ENCODE results near the gene EIF2B5.

The EIF2B5 gene

DNA sequence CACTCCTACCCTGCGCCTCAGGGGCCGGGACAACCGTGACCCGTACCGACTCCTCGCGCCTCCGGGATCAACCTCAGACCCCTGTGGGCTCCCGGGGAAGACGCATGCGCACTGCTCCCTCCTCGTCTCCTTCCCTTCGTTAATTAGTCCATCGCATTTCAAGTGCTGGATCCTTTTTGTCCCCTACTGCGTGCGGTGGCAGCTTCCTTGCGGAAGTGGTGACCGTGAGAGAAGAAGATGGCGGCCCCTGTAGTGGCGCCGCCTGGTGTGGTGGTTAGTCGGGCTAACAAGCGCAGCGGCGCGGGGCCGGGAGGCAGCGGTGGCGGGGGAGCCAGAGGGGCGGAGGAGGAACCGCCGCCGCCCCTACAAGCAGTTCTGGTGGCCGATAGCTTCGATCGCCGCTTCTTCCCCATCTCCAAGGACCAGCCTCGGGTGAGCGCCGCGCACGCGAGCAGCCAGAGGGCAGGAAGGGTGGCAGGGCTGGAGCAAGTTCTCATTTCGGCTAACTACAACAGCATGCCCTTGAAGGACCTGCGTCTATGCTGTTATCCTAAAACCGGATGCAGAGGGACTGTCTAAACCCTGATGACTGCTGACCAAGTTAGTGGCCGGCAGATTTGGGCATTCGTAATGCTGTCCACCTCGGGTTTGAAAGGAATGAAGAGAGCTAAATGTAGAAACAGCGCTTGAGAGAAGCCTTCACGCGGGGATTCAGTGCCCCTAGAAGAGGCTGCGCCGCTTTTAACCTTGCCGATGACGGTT, at the start of gene EIF2B5:
Gene EIF2B5 (plus strand): TSS at position 210 of the 762 bp plus-strand sequence. CDS start 28 bp downstream, at position 238.
- H3K9me2 ChIP-seq (replicated peaks; ENCODE audit: control insufficient read depth, low read length) = no peaks in the 10 kb centered on the region
- peaks cover 40% of the 10 kb centered on the region for H3K36me3 ChIP-seq (ENCODE audit: control insufficient read depth, low read length)
- peak within 1 kb of the TSS; percentile 91 for H3K4me3 ChIP-seq (ENCODE audit: low read length)
- H3K27ac ChIP-seq (ENCODE audit: low read depth, low read length) = peak within 1 kb of the TSS; percentile 44
- H3K4me2 ChIP-seq (ENCODE audit: low read length) = peak within 1 kb of the TSS; percentile 92
- H3K4me1 ChIP-seq (ENCODE audit: control insufficient read depth, low read length) = peaks cover 20% of the 10 kb centered on the region
- 0 out of 2 replicates have a peak, but pooled peaks cover 7% of the 10 kb centered on the region for H3F3A ChIP-seq (ENCODE audit: control insufficient read depth, insufficient read depth)
- no peaks in the 10 kb centered on the region for H3K9me3 ChIP-seq (ENCODE audit: control insufficient read depth, insufficient read depth, low read length)
- H3K79me2 ChIP-seq (ENCODE audit: control insufficient read depth, low read length) = peaks cover 62% of the 10 kb centered on the region
- H4K20me1 ChIP-seq (ENCODE audit: control insufficient read depth, insufficient read depth, low read depth, low read length) = 0 out of 2 replicates have a peak, but pooled peaks cover 5% of the 10 kb centered on the region
- H3K27me3 ChIP-seq (ENCODE audit: control insufficient read depth, low read length) = no peaks in the 10 kb centered on the region
- TF ChIP-seq EZH2phosphoT487 (IDR thresholded peaks at IDR 0.05; ENCODE audit: borderline replicate concordance, low read length) = no peak
- TF ChIP-seq, protein P1, sequence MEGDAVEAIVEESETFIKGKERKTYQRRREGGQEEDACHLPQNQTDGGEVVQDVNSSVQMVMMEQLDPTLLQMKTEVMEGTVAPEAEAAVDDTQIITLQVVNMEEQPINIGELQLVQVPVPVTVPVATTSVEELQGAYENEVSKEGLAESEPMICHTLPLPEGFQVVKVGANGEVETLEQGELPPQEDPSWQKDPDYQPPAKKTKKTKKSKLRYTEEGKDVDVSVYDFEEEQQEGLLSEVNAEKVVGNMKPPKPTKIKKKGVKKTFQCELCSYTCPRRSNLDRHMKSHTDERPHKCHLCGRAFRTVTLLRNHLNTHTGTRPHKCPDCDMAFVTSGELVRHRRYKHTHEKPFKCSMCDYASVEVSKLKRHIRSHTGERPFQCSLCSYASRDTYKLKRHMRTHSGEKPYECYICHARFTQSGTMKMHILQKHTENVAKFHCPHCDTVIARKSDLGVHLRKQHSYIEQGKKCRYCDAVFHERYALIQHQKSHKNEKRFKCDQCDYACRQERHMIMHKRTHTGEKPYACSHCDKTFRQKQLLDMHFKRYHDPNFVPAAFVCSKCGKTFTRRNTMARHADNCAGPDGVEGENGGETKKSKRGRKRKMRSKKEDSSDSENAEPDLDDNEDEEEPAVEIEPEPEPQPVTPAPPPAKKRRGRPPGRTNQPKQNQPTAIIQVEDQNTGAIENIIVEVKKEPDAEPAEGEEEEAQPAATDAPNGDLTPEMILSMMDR (IDR thresholded peaks at IDR 0.05; ENCODE audit: low read depth, low read length, poor library complexity, severe bottlenecking) = peak; percentile 47

DNA sequence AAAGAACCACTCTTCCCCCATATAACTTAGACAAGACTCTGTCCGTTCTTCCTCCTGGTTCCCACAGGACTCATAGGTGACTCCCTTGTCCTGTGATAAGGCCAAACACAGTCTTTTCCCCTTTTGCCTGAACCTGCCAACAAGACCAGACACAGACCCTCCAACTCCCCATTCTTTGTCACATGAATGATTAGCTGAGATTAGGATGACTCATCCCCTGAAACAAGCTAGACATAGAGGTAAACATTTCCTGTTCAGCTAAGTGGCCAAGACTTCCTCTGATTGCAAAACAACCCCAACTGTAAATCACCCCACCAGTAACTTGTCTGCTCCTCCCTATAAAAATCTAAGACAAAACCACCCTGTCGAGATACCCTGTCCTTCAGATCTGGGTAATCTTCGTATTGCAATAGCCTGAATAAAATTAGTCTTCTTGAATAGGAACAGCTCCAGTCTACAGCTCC, 49.7 kb upstream of the EIF2B5 start:
- Histone ChIP-seq H3K4me2 (ENCODE audit: low read length) (no peak overlapping the region), H3F3A (ENCODE audit: control insufficient read depth, insufficient read depth) (no peaks in the 10 kb centered on the region), H3K9me3 (ENCODE audit: control insufficient read depth, insufficient read depth, low read length) (no peaks in the 10 kb centered on the region), H3K36me3 (ENCODE audit: control insufficient read depth, low read length) (no peaks in the 10 kb centered on the region), H3K27me3 (ENCODE audit: control insufficient read depth, low read length) (no peaks in the 10 kb centered on the region), H3K27ac (ENCODE audit: low read depth, low read length) (no peak overlapping the region), H3K79me2 (ENCODE audit: control insufficient read depth, low read length) (no peaks in the 10 kb centered on the region), H3K4me1 (ENCODE audit: control insufficient read depth, low read length) (no peaks in the 10 kb centered on the region), H3K9me2 (replicated peaks; ENCODE audit: control insufficient read depth, low read length) (no peaks in the 10 kb centered on the region), H3K4me3 (ENCODE audit: low read length) (no peak overlapping the region), H4K20me1 (ENCODE audit: control insufficient read depth, insufficient read depth, low read depth, low read length) (no peaks in the 10 kb centered on the region)
- TF ChIP-seq EZH2phosphoT487 (IDR thresholded peaks at IDR 0.05; ENCODE audit: borderline replicate concordance, low read length) = no peak

DNA sequence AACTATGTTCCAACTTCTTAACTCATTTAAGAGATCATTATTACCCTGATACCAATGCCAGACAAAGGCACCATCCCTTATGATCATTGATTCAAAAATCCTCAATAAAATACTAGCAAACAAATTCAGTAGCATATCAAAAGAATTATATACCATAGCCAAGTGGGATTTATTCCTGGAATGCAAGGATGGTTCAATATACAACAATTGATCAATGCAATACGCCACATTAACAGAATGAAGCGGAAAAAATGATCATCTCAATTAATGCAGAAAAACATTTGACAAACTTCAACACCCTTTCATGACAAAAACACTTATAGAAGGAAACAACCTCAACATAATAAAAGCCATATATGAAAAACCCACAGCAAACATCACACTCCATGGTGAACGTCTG, 43.0 kb upstream of the EIF2B5 start:
- H3K9me3 ChIP-seq (ENCODE audit: control insufficient read depth, insufficient read depth, low read length) = peaks cover 13% of the 10 kb centered on the region
- TF ChIP-seq EZH2phosphoT487 (IDR thresholded peaks at IDR 0.05; ENCODE audit: borderline replicate concordance, low read length) = no peak
- TF ChIP-seq, protein P1 (IDR thresholded peaks at IDR 0.05; ENCODE audit: low read depth, low read length, poor library complexity, severe bottlenecking) = no peak
- no peaks in the 10 kb centered on the region for H3K79me2 ChIP-seq (ENCODE audit: control insufficient read depth, low read length)
- H3K36me3 ChIP-seq (ENCODE audit: control insufficient read depth, low read length) = no peaks in the 10 kb centered on the region
- no peaks in the 10 kb centered on the region for H4K20me1 ChIP-seq (ENCODE audit: control insufficient read depth, insufficient read depth, low read depth, low read length)
- H3K27me3 ChIP-seq (ENCODE audit: control insufficient read depth, low read length) = peaks cover 3% of the 10 kb centered on the region; the same call in 1 of the 2 replicates
- no peaks in the 10 kb centered on the region for H3K9me2 ChIP-seq (replicated peaks; ENCODE audit: control insufficient read depth, low read length)
- no peak overlapping the region for H3K4me3 ChIP-seq (ENCODE audit: low read length)
- no peak overlapping the region for H3K4me2 ChIP-seq (ENCODE audit: low read length)
- no peak overlapping the region for H3K27ac ChIP-seq (ENCODE audit: low read depth, low read length)
- H3K4me1 ChIP-seq (ENCODE audit: control insufficient read depth, low read length) = peaks cover 8% of the 10 kb centered on the region
- H3F3A ChIP-seq (ENCODE audit: control insufficient read depth, insufficient read depth) = no peaks in the 10 kb centered on the region

DNA sequence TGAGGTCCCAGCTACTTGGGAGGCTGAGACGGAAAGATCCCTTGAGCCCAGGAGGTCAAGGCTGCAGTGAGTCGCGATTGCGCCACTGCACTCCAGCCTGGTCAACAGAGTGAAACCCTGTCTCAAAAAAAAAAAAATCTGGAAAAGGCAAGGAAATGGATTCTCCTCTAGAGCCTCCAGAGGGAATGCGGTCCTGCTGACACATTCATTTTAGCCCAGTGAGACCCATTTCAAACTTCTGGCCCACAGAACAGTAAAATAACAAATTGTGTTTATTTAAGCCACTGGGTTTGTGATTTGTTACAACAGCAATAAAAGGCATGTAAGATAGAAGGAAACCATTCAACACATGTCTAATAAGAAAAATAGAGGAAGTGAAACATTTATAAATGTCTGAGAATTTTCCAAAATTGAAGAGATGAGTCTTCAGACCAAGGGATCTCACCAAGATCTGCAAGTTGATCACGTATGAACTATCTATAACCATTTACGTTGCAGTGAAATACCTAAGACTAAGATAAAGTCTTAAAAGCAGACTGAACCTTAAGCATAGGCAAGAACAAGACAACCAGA, 38.3 kb upstream of the EIF2B5 start, which contains the start of gene HTR3E:
Gene HTR3E (plus strand): TSS at position 254 of the 573 bp plus-strand sequence. CDS start 466 bp downstream, outside the sequence.
- no peak within 1 kb of the TSS for H3K4me2 ChIP-seq (ENCODE audit: low read length)
- no peak within 1 kb of the TSS for H3K4me3 ChIP-seq (ENCODE audit: low read length)
- no peak within 1 kb of the TSS for H3K27ac ChIP-seq (ENCODE audit: low read depth, low read length)
- peaks cover 9% of the 10 kb centered on the region for H3K4me1 ChIP-seq (ENCODE audit: control insufficient read depth, low read length)
- H3K27me3 ChIP-seq (ENCODE audit: control insufficient read depth, low read length) = peaks cover 5% of the 10 kb centered on the region; the same call in 1 of the 2 replicates
- TF ChIP-seq EZH2phosphoT487 (IDR thresholded peaks at IDR 0.05; ENCODE audit: borderline replicate concordance, low read length) = no peak
- TF ChIP-seq, protein P1 (IDR thresholded peaks at IDR 0.05; ENCODE audit: low read depth, low read length, poor library complexity, severe bottlenecking) = no peak
- H3K9me2 ChIP-seq (replicated peaks; ENCODE audit: control insufficient read depth, low read length) = no peaks in the 10 kb centered on the region
- H3F3A ChIP-seq (ENCODE audit: control insufficient read depth, insufficient read depth) = no peaks in the 10 kb centered on the region
- no peaks in the 10 kb centered on the region for H4K20me1 ChIP-seq (ENCODE audit: control insufficient read depth, insufficient read depth, low read depth, low read length)
- peaks cover 12% of the 10 kb centered on the region for H3K9me3 ChIP-seq (ENCODE audit: control insufficient read depth, insufficient read depth, low read length)
- H3K36me3 ChIP-seq (ENCODE audit: control insufficient read depth, low read length) = no peaks in the 10 kb centered on the region
- H3K79me2 ChIP-seq (ENCODE audit: control insufficient read depth, low read length) = no peaks in the 10 kb centered on the region

Data from DOHH2 (cell line).